HG02588 (cell line): ENCODE measurements around the gene UBN1.

Experiments
- ATAC-seq: cut with Tn5 transposase; IDR thresholded peaks from one replicate; pipeline ENCODE4 v1.9.1; 2021; ENCODE audit warnings: mild to moderate bottlenecking, moderate library complexity; ENCODE audit not compliant: unreplicated experiment

UBN1 gene

DNA sequence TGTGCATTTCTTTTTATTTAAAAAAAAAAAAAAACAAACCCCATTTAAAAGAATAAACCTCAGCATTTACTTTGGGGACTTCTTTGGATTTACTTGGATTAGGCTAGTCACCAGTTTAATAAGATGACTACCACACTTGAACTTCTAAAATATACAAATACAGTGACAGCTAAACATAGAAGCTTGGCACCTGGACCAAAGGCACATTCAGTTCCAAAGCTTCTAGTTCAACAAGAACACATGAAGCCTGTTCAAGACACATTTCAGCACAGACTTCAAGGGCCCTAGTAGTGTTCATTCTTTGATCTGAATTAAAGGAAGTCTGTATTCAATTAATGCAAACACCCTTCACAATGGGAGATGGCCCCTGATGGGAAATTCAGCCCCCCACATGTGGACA lies 33.2 kb upstream of the UBN1 start:
- ATAC-seq: no peak

DNA sequence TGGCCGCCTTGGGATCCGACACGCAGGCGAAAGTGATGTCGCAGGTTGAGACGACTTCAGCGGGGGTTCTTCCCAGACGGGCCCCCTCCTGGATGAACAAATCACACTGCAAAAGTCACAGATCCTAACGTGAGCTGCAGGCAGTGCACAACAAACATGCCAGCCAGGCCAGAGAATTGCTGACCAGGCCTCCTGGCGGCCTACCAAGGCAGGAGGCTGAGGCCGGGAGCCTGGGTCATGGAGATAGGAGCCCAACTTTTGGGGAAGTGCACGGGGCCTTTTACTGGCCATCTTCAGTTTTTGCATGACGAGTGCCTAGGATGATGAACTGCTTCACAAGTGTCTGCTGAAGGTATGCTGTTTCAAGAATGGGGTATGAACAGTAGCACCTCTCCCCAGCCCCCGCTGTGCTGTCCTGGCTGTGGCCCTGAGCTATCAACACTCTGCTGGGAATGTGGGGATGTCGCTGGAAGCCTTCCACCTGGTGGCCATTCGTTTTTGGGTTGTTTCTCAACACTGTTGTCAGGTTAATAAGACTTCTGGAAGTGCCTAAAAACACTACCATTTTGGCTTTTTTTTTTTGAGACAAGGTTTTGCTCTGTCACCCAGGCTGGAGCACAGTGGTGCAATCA lies 32.6 kb upstream of the UBN1 start:
- ATAC-seq: no peak

DNA sequence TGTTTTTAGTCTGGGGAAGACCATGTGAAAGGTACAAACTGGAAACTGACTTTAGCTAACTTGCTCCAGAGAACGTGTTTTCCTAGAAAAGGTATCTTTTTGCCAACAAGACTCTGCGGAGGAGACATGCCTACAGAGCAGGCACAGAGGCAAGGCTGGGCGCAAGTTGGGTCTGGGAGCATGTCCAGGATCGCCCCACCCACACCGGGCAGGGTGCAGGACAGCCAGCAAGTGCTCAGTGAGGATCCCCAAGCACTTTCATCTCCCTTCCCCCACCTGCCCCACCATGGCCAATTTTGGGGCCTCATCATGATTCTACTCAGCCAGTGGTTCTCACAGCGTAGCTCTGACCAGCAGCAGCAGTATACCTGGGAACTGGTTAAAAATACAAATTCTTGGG lies 26.6 kb upstream of the UBN1 start:
- no peak for ATAC-seq

DNA sequence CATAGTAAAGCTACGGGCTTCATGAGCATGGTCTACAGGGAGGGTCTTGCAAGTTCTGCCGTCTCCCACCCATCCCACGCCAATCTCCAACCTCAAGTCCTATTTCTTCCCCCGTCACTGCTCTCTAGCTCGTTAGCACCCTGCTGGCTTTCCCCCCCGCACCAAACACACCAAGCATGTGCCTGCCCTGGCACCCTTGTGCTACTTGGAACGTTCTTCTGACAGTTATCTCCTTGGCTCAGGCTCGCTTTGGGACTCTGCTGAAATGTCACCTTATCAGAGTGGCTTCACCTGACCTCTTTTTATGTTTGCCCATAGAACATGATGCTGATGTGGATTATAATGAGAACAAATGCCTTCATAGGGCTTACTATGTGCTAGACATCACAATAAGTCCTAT lies 22.1 kb upstream of the UBN1 start:
- no peak for ATAC-seq

DNA sequence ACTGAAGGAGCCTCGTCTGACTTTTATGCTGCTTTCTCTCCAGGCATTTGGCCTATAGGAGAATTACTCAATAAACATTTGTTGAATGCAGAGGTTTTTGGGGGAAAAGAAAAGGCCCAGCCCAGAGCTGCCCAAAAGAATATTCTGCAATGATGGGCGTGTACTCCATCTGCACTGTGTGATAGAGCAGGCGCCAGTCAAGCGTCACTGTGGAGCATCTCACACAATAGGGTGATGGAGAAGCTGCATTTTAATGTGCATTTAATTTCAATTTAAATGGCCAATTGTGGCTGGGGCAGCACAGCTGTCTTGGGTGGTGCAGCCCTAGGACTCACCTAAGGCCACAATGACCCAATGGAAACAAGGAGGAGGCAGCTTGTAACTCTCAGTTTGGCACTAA lies 20.8 kb upstream of the UBN1 start:
- ATAC-seq: no peak

DNA sequence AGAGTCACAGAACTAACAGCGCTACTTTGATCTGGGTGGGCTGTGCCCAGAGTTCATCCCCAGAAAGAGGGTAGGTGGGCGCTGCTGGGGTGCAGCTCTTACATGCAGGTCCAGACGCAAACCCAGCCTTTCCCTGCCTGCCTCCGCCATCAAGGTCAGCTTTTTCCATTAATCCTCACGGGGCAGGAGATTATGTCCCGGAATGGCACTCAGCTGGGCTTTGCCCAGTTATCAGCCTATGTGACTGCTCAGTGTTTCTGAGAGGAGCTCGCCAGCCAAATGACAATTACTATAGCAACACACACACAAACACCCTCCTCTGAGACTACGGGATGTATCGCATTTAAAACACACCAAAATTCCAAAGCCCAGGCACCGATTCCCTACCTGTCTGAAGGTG lies 20.3 kb upstream of the UBN1 start:
- ATAC-seq: no peak

DNA sequence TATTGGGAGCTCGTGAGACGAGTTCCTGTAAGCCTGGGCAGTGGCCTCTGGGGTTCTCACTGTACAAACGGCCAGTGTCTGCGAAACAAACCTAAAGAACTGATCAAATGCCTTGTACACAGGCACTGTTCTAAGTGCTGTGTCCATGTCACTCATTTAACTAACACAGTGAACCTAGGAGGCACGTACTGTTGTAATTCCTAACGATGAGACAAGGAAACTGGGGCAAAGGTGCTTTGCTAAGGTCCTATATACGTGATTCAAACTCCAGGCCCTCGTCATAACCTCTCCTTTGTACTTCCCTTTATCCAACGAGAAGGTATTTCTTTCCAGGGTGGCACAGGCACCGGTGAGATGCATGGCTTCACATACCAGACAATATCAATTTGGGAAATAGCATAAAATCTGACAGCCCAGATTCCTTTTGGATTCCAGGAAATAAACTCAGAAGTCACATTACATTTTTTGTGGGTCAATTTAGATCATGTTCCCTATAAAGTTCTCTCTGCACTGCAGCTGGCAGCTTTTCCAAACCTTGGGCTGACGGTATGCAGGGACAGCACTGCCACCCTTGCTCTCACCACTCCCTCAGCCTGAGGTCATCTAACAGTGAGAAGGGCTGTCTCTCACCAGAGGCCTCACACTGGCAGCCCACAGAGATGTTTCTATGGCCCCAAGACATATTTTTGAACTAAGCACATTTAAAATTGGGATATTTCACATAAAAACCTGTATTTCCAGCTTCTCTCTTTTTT lies 18.5 kb upstream of the UBN1 start:
- ATAC-seq: no peak

DNA sequence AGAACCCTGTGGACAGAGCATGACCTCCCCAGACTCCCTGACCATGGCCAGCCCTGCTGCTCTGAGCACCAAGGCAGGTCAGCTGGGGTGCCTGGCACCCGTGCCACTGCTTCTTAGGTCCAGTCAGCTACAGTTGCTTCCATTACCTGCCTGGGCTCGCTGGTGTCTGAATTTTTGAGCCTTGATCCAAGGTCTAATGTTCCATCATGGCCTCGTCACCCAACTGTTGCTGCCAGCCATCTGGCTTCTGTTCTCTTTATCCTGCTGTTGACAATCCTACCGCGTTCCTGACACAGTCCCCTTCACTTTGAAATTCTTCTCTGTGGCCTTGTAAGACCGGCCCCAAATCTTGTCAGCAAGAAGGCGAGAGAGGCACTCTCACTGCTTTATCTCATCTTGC lies 16.9 kb upstream of the UBN1 start:
- no peak for ATAC-seq

DNA sequence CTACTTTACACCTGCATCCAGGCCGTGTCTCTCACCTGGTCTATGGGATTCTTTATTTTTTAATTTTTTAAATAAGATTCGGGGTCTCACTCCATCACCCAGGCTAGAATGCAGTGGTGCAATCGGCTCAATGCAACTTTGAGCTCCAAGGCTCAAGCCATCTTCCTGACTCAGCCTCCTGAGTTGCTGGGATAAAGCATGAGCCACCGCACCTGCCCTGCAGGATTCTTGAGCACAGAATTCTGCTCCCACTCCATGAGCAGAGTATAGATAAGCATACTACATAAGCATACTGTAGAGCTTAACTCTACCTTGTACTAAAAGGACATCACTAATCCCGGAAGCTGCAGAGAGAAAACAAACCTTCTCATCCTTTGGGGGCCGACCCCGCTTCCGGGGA lies 15.7 kb upstream of the UBN1 start:
- ATAC-seq: no peak

DNA sequence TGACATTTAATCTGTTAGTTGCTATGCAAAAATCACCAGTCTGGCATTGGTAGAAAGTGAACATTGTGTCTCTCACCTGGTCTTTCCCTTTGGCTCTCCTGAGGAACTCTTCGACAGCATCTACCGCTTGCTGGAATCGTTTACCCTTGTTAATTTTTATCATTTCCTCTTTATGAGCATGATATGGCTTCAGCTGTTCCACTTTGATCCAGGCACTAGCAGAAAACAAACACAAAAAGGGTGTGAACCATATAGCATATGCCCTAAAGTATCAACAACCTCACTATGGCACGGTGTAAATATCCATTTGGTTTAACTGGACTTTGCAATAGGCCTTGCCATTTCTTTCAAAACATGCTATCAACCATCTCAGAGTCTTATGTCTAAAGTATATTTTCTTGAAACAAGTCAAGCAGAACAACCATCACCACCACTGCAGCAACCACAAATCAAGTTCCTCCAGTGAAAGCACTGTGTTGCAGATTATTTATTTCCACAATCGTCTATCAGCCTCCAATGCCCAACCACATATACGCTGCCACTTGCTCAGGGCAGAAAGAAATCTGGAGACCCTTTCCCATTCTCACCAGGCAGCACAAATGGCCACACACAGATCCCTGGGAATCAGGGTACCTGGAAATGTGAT lies 14.5 kb upstream of the UBN1 start:
- no peak for ATAC-seq

DNA sequence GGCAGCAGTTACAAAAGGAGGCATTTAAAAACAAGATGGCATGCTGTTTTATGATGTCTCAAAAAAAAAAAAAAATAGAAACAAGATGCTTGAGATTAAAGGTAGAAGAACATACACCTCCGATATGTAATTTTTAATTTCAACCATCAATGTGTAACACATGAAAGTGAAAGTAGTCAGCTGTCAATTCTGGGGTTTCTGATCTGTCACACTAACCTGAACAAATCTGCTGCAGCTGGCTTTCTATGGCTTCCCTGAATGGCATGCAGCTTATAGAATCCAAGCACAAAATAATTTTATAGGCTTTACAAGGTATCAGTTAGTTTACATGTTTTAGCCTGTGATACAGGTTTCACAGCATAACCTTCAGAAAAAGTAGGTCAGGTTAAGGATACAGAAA lies 13.7 kb upstream of the UBN1 start:
- no peak for ATAC-seq

DNA sequence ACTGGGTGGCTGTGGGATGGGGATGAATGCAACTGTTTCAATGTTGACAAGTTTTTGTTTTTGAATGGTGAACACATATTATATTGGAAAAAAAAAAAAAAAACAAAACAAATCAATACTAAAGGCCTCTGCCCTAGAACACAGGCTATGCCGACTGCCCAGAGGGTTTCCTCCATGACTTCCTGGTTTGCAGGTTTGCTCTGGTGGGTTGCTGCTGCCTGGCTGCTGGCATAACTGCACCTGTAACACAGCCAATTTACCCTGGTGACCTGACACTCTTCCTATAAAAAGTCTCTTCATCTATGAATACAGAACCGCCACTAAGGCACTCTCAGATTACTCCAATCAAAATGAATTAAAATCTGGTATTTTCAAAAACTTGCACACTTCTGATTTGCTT lies 10.6 kb upstream of the UBN1 start:
- ATAC-seq: no peak

DNA sequence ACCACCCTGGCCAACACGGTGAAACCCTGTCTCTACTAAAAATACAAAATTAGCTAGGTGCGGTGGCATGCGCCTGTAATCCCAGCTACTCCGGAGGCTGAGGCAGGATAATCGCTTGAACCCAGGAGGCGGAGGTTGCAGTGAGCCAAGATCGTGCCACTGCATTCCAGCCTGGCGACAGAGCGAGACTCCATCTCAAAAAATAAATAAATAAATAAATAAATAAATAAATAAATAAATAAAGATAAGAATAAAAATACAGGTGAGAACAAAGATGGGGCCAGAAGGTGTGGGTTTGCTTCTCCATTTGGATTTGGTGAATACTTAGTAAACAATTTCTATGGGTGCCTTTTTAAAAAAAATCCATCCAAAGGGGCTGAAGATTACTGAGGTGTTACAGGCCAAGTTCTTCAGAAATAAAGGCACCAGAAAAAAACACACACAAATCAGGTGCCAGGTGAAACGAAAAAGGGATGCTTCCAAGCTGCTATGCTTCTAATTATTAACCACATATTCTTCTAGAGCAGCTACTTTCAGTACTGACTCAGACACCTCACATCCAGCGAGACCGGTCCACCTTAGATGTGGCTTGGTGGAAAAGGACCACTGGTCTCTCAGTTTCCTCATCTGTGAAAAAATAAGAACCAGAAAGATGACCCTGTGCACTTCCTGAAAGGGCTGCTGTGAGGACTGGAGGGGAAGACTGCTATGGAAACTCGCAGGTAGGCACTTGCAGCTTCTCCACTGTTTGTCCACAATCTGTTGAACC lies 9.4 kb upstream of the UBN1 start:
- ATAC-seq: no peak

DNA sequence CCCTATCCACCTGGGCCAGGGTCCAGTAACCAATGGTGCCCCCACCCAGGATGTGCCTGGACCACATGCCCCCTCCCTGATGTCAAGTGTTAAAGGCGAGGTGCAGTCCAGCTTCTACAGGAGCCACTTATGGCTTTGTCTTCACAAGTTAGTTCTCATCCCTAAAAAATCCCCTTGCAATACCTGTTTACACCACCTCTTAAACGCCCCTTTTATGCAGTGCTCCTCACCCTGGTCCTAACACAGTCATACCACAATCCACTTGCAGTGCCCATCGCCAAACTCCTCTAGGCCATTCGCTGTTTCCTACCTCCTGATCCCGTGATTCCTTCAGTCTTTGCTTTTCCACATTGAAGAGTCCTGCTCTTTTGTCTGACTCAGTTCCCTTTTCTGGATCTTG lies 7.3 kb upstream of the UBN1 start:
- ATAC-seq: no peak

DNA sequence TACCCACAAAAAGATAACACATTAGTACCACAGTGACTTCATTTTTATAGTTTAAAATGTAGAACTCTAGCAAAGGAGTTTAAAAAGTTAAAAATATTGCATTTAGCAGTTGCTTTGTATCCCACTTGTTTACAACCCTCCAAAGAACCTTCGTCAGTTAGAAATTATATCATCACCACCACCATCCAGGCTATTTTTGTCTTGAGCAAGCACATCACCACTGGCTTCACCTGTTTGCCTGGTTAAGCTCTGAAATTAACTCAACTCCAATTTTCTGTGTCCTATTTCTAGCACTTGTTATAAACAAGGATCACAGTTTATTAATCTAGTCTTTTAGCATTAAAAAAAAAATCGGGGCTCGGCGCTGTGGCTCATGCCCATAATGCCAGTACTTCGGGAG lies 6.3 kb upstream of the UBN1 start:
- no peak for ATAC-seq

DNA sequence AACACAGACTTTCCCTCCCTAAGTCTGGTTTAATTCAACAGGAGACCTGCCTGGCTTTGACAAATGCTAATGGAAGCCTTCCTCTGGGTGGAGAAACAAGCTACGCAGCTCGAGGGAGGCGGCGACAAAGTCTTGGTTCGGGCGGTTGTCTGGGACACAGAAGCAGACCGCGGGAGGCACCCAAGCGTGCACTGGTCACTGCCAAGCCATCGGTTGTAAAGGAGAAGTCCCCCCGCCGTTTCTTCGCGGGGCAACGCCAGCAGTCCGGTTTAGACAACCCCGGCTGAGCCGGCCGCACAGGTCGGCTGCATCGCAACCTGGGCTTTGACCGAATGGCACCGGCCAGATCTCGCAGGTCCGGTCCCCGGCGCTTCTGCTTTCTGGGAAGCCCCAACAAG lies 779 bp upstream of the UBN1 start:
- no peak for ATAC-seq

DNA sequence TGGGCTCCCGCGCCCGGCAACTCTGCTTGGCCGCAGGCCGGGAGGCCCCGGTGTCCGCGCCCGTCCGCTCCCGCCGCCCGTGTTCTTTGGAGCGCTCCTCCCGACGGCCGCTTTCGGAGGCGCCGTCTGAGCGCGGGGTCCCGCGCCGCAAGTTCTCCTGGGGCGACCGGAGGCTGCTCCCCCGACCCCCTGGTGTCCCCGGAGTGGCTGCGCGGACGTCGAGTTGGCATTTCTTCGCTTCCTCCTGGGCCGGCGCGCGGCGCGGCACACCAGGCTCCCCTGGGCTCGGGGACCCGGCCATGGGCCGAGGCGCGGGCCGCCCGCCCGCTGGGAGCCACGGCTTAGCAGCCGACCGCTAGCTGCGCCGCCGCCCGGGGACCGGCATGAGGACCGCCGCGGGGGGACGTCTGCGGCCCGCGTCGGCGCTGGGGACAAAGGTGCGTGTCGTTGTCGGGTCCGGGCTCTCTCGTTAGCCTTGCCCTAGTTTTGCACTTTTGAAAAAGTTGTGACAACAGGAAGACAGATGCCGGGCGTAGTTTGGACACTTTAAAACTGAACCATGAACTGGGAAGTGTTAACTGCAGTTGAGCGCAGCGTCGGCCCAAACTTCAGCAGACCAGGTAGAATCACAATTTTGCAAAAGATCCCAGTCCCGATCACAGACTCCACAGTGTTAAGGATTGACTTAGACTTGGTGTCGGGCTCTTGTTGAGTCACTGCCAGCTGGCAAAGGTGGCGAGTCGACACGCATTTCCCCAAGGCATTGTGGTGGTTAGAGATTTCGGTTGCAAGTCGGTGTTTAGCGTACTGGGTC lies 700 bp downstream of the UBN1 start:
- ATAC-seq: peak; percentile 23

DNA sequence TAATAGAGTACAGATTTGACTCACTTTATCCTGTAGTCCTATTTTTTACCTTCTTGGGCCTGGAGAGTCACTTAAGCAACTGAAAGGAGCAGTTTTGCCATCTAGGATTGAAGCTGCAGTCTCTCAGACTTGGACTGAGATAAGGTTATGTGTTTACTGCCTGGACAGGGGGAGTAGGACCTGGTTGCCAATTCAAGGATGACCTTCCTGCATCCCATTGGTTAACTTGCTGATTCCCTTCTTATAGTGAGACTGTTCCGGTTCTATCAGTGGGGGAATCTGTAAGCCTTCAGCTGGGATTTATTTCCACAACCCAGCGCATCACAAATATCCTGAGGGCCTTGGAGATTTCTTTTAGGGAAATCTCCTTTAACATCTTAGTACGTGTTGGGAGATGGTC lies 2.9 kb downstream of the UBN1 start:
- no peak for ATAC-seq

DNA sequence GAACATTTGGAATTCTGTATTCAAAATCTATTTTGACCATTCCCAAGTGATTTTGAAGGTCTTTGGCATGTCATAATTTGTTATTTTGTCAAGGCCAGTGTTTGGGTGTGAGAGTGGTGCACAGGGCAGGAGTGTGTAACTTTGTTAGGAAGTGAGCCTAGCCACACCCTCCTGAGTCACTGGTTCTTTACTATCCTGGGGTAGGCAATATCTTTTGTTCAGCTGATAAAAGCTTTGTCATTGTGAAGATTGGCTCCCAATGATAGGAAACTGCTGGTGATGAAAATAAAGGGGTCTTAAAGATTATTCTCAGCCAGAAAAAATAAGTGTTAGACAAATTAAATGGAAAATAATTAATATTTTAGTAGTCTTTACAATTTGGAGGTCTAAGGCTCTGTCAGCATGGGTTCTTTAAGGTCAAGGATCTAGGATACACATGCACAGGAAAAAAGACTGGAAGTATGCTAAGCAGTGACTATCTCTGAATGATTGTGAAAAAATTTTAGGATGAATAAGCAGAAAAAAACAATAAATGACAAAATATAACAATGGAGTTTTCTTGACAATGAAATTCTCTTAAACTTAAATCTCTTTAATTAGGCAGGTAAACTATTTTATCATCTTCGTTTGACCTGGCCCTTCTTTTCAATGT lies 5.1 kb downstream of the UBN1 start:
- ATAC-seq: no peak

DNA sequence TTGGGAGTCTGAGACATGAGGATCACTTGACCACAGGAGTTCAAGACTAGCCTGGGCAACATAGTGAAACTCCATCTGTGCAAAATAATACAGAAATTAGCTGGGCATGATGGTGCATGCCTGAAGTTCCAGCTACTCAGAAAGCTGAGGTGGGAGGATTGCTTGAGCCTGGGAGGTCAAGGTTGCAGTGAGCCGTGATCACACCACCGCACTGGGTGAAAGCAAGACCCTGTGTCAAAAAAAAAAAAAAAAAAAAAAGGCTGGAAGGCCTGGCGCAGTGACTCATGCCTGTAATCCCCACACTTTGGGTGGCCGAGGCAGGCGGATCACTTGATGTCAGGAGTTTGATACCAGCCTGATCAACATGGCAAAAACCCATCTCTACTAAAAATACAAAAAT lies 8.1 kb downstream of the UBN1 start:
- ATAC-seq: no peak
